Measurements from ENCODE around the gene BEND7. TPM values are rescaled to one million over a fixed set of nuclear protein-coding genes. Genes with fewer than 3 reads are reported as not detected.

Gene BEND7
- total and polyA plus RNA-seq, 9 of the 15 experiments (the other 6 are each of a cell fraction or from before 2014, with no cell fraction given): 1.3 to 11.4 (median 5.2) TPM

DNA sequence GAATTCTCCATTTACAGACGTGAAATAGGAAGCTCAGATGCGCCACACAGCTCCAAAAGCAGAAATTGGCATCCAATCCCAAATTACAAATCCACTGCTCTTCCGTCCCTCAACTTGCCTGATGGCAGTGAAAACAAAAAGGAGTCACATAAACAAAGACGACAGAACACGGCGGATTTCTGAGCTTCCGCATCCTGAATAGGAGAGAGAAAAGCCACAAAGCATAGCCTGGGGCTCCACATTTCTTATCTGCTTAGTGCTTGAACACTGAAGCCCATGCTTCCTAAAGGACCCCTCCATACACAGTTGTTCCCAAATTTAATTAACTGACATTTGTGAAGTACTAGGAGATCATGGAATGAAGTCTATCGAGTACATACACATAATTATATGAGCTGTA, 32.6 kb downstream of the BEND7 start (continued):
- TF ChIP-seq CHD4 (IDR thresholded peaks at IDR 0.05; ENCODE audit: insufficient read depth, insufficient replicate concordance, low read depth, low read length, poor library complexity, severe bottlenecking): no peak
- TF ChIP-seq ELF2 (CRISPR knock-in tag; IDR thresholded peaks at IDR 0.05): no peak
- no peak for TF ChIP-seq RFX1 (IDR thresholded peaks at IDR 0.05)
- TF ChIP-seq TFAM (CRISPR knock-in tag; conservative IDR thresholded peaks at IDR 0.05): no peak

DNA sequence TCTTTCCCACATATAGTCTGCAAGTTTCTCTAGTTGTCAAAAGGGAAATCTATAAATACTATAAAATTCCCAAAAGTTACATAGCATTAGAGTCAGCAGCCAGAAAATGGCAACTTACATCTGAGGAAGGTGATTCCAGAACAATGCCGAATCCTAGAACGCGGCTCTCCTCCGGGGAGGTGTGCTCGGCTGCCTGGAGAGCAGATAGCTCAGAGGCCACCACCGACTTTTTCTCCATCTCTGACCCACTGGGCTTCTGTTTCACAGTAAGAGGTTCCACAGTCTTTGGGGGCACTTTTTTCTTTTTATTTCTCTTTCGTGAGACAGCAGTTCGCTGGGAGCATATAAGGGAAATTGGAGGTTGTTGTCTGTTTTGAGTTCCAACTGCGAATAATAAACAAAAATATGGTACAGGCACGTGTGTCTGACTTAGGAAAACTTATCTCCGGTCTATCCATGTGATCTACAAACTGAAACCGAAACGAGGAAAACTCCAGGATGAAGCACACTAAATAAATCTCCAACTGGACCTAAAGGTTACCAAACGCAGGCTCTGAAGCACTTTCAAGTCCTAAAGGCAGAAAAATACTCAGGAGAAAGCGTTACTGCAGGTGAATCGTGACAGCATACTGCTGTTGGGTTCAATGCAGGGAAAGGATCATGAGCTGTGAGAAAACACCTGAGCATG, 36.2 kb downstream of the BEND7 start:
- FAIRE-seq: no peak
- H4K20me1 ChIP-seq (replicated peaks; ENCODE audit: control insufficient read depth, insufficient read depth, low read length): no peaks in the 10 kb centered on the region
- no peak overlapping the region for H3K27ac ChIP-seq (ENCODE audit: extremely low read depth, low read depth, low read length)
- ChIA-PET CTCF (ENCODE audit: low intra/inter-chr PET ratio) (no interaction called here), POLR2A (no interaction called here)
- intact Hi-C loops (cut with micrococcal nuclease): no loop called here
- H3K9me1 ChIP-seq (ENCODE audit: control insufficient read depth, insufficient read depth, low read length): no peaks in the 10 kb centered on the region
- no peak overlapping the region for H2AFZ ChIP-seq (ENCODE audit: low read depth, low read length)
- peaks cover 0 to 5% of the 10 kb centered on the region in 2 experiments; a peak in 1 of 5 replicates for H3K27me3 ChIP-seq (ENCODE audit: control insufficient read depth in 2 of 2, insufficient read depth in 2 of 2, low read length in 2 of 2)
- in situ Hi-C loops (cut with MboI): no loop called here
- H3K79me2 ChIP-seq (ENCODE audit: control insufficient read depth, insufficient read depth, low read length): no peaks in the 10 kb centered on the region
- peak overlapping the region; percentile 14; the same call in 1 of the 2 replicates for H3K4me2 ChIP-seq (ENCODE audit: insufficient read depth, low read length)
- BruUV-seq (replicated peaks): no TSS peak
- DNase-seq (ENCODE audit: extremely low read depth in 1 of 4, low spot score in 3 of 4): no peak
- 19% methylated on average over 16 of the region's 16 CpGs for WGBS (ENCODE audit: insufficient coverage, low coverage, missing lambda C conversion rate)
- no peaks in the 10 kb centered on the region for H3K9me3 ChIP-seq (replicated peaks; ENCODE audit: control insufficient read depth, insufficient read depth, low read depth, low read length)
- no peaks in the 10 kb centered on the region; a peak in 1 of 5 replicates for H3K4me1 ChIP-seq (replicated peaks in 1 of 2; ENCODE audit: control insufficient read depth in 2 of 2, insufficient read depth in 2 of 2, low read length in 2 of 2)
- H3K36me3 ChIP-seq (ENCODE audit: control insufficient read depth, insufficient read depth, low read length): no peaks in the 10 kb centered on the region
- no peak overlapping the region for H3K4me3 ChIP-seq
- ATAC-seq: no peak
- no peak overlapping the region for H3K9ac ChIP-seq (ENCODE audit: insufficient read depth in 1 of 2, low read depth in 2 of 2, low read length in 2 of 2)
- TF ChIP-seq, protein P1, sequence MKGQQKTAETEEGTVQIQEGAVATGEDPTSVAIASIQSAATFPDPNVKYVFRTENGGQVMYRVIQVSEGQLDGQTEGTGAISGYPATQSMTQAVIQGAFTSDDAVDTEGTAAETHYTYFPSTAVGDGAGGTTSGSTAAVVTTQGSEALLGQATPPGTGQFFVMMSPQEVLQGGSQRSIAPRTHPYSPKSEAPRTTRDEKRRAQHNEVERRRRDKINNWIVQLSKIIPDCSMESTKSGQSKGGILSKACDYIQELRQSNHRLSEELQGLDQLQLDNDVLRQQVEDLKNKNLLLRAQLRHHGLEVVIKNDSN (CRISPR knock-in tag; IDR thresholded peaks at IDR 0.05): no peak
- TF ChIP-seq, protein P2, sequence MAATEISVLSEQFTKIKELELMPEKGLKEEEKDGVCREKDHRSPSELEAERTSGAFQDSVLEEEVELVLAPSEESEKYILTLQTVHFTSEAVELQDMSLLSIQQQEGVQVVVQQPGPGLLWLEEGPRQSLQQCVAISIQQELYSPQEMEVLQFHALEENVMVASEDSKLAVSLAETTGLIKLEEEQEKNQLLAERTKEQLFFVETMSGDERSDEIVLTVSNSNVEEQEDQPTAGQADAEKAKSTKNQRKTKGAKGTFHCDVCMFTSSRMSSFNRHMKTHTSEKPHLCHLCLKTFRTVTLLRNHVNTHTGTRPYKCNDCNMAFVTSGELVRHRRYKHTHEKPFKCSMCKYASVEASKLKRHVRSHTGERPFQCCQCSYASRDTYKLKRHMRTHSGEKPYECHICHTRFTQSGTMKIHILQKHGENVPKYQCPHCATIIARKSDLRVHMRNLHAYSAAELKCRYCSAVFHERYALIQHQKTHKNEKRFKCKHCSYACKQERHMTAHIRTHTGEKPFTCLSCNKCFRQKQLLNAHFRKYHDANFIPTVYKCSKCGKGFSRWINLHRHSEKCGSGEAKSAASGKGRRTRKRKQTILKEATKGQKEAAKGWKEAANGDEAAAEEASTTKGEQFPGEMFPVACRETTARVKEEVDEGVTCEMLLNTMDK (IDR thresholded peaks at IDR 0.05; ENCODE audit: borderline replicate concordance, insufficient read depth, low read depth, low read length, poor library complexity, severe bottlenecking): no peak
- no peak for TF ChIP-seq EWSR1 (IDR thresholded peaks at IDR 0.05; ENCODE audit: borderline replicate concordance, low read depth, partially characterized antibody)
- TF ChIP-seq ZC3H8 (IDR thresholded peaks at IDR 0.05): no peak
- no peak for TF ChIP-seq SETDB1 (IDR thresholded peaks at IDR 0.05; ENCODE audit: low read length)
- TF ChIP-seq, protein P3, sequence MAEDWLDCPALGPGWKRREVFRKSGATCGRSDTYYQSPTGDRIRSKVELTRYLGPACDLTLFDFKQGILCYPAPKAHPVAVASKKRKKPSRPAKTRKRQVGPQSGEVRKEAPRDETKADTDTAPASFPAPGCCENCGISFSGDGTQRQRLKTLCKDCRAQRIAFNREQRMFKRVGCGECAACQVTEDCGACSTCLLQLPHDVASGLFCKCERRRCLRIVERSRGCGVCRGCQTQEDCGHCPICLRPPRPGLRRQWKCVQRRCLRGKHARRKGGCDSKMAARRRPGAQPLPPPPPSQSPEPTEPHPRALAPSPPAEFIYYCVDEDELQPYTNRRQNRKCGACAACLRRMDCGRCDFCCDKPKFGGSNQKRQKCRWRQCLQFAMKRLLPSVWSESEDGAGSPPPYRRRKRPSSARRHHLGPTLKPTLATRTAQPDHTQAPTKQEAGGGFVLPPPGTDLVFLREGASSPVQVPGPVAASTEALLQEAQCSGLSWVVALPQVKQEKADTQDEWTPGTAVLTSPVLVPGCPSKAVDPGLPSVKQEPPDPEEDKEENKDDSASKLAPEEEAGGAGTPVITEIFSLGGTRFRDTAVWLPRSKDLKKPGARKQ (CRISPR knock-in tag; IDR thresholded peaks at IDR 0.05): no peak
- TF ChIP-seq ILK (tag; IDR thresholded peaks at IDR 0.05; ENCODE audit: borderline replicate concordance, low read depth): no peak

Measured in K562 (cell line).